HG02981 (cell line): Measurements from ENCODE around the gene MCRIP2.

Experiments
- ATAC-seq: cut with Tn5 transposase; IDR thresholded peaks from one replicate; pipeline ENCODE4 v1.9.1; 2021; ENCODE audit warnings: mild to moderate bottlenecking, moderate library complexity; ENCODE audit not compliant: unreplicated experiment

The MCRIP2 gene

GRCh38 chr16:631808-632358, 9.7 kb upstream of the MCRIP2 start:
- ATAC-seq = no peak

DNA sequence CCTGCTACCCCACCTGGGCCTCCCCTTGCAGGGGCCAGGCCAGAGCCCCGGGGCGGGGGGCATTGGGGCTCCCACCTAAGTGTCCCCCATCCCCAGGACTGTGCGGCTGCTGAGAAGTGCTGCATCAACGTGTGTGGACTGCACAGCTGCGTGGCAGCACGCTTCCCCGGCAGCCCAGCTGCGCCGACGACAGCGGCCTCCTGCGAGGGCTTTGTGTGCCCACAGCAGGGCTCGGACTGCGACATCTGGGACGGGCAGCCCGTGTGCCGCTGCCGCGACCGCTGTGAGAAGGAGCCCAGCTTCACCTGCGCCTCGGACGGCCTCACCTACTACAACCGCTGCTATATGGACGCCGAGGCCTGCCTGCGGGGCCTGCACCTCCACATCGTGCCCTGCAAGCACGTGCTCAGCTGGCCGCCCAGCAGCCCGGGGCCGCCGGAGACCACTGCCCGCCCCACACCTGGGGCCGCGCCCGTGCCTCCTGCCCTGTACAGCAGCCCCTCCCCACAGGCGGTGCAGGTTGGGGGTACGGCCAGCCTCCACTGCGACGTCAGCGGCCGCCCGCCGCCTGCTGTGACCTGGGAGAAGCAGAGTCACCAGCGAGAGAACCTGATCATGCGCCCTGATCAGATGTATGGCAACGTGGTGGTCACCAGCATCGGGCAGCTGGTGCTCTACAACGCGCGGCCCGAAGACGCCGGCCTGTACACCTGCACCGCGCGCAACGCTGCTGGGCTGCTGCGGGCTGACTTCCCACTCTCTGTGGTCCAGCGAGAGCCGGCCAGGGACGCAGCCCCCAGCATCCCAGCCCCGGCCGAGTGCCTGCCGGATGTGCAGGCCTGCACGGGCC, 8.9 kb upstream of the MCRIP2 start:
- no peak for ATAC-seq

GRCh38 chr16:633336-634050, 8.1 kb upstream of the MCRIP2 start:
- no peak for ATAC-seq

- ATAC-seq = no peak
Measured at GRCh38 chr16:634051-634670, 7.5 kb upstream of the MCRIP2 start.

GRCh38 chr16:634996-635395, 6.6 kb upstream of the MCRIP2 start:
- ATAC-seq = no peak

DNA sequence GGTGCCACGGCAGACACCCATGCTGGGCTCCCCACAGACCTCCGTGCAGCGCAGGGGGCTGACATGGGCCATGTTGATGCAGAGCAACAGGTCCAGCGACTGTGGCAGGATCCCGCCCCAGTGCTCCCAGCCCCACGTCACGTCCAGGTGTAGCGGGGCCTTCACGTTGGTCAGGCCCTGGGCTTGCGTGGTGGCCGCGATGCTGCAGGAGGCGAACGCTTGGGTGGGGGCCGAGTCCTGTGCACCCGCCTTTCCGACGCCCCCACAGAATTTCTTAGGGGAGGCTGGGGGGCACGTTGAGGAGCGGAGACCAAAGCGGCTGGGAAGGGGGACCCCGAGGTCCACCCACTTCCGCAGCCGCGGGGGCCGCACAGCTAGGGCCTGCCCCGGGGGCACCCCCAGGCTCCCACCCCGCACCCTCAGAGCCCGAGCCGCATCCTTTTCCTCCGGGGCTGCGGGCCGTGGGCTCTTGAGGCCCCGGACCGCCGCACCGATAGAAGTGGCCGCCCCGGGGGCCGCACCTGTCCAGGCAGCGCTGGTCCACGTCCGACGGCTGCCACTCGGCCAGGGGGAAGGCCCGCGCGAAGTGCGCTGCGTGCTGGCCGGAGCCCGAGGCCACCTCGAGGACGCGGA, 5.9 kb upstream of the MCRIP2 start:
- peak; percentile 0 for ATAC-seq

GRCh38 chr16:636206-637080, 5.2 kb upstream of the MCRIP2 start, which contains the start of gene METTL26:
Gene METTL26 (minus strand): TSS chr16:636305. CDS start chr16:636290, 15 bp downstream.
- ATAC-seq = peak; percentile 72

DNA sequence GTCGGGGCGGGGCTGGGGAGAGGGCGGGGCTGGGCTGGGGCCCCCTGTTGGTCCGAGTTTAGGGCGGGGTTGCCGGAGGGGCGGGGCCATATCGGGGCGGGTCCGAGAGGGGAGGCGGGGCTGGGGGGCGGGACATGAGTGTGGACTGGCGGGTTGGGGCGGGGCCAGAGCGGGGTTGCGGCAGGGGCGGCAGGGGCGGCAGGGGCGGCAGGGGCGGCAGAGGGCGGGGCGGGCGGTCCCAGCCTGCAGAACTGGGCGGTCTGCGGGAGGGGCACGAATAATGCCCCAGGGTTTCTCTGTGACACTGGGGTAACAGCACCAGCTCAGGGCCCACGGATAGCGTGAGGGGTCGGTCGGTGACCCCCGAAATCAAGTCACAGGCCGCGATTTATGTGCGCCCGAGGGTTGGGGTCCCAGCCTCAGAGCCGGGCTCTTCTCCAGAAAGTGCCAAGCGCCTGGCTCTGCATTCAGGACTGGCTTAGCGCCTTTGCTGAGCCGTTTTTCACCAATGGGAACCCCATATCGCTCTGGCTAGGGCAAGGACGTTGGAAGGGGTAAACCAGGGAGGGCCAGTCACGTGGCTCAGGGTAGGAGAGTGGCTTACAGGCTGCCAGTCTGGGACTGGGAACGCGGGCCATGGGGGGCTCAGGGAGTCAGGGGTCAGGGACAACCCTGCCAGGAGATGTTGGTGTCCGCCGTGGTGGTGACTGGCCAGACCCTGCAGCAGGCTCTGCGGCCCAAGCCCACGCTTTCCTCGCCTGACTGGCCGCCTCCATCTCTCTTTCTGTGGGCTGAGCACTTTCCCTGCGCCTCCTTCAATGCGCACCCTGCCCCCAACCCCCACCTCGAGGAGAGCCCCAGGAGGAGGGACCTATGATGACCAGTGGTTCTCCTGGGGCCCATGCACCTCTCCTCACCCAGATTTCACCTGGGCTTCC, 4.3 kb upstream of the MCRIP2 start:
- no peak for ATAC-seq

DNA sequence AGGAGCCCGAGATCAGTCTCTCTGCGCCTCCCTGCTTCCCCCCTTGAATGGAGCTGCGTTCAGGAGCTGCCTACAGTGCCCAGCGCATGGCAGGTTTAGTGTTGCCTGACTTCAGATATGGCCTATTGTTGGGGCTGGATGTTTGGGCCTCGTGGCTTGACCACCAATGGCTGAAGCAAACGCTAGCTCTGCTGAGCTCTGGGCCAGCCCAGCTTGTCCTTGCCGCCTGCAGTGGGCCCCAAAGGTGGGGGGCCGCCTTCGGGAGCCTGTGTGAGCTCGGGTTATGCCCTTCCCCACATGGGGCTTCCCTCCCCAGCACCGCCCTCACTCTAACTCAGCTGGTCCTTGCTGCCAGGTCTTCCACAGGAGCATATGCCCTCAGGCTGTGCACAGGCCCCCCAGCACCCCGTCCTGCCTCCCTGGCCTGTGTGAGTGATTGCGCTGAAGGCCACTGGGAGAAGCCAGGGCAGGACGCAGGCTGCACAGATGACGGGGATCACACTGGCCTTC, 3.5 kb upstream of the MCRIP2 start:
- no peak for ATAC-seq

DNA sequence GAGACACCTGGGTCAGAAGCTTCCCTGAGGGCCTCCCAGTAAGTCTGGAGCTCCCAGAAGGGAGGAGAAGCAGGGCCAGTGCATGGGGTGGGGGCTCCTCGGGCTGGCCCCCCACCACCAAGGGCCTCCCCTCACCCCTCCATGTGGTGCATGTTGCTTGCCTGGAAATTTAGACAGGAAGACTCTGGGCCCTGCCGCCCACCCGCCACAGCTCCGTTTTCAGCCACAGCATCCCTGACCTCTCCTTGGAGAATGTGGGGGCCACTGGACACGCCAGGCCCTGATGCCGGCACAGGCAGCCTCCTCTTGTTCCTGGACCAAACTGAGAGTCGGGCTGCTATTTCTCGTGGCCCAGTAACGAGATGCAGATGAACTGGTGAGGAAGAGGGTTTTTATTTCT, 2.8 kb upstream of the MCRIP2 start:
- no peak for ATAC-seq

GRCh38 chr16:640614-641013, 1.0 kb upstream of the MCRIP2 start:
- no peak for ATAC-seq

DNA sequence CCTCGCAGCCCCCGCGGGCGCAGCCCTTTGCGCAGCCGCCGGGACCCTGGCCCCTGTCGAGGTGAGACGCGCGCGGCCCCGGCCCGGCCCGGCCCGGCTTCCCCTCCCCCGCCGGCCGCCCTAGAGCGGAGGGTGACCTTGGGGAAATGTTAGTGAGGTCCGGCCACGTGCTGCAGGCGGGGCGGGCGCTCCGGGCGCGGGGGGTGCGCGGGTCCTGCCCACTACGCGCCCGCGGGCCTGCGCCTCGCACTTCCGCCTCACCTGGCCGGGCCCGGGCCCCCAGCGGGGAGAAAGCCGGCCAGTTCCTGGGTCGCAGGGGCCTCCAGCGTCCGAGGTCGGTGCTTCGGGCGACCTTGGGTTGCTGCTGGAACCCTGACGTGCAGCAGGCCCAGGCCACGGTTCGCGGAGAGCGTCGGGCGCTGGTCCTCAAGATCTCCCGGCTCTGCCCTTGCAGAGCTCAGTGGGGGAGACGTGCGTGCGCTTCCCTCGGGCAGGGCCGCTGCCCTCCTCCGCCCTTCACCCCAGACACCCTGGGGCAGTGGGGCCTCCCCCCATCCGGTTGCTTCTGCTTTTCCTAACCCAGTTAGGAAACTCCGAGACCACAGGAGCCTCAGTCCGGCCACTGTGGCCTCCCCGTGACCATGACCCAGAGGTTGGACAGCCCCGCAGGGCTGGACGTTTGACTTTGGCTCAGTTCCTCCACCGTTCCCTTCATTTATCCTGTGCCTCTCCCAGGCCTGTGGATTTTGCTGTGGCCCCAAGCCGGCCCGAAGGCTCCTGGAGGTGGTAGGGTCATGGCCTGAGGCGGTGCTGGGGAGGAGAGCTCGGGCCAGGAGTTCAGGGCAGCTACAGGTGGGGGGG, 791 bp downstream of the MCRIP2 start:
- no peak for ATAC-seq

DNA sequence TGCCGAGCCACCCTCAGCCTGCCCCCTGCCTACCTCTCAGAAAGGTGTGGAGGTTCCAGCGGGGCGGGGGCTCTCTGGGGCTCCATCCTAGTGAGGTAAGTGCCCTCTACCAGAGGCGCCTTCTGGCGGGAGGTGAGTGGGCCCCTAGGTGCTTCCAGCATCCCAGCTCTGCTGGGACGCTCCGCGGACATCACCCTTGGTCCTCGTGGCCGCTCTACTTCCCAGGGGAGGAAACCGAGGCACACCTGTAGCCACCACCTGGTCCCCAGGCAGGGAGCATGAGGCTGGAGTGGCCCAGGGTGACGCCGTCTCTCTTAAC, 1.4 kb downstream of the MCRIP2 start:
- ATAC-seq = no peak

GRCh38 chr16:644556-644955, 2.9 kb downstream of the MCRIP2 start:
- ATAC-seq = no peak

DNA sequence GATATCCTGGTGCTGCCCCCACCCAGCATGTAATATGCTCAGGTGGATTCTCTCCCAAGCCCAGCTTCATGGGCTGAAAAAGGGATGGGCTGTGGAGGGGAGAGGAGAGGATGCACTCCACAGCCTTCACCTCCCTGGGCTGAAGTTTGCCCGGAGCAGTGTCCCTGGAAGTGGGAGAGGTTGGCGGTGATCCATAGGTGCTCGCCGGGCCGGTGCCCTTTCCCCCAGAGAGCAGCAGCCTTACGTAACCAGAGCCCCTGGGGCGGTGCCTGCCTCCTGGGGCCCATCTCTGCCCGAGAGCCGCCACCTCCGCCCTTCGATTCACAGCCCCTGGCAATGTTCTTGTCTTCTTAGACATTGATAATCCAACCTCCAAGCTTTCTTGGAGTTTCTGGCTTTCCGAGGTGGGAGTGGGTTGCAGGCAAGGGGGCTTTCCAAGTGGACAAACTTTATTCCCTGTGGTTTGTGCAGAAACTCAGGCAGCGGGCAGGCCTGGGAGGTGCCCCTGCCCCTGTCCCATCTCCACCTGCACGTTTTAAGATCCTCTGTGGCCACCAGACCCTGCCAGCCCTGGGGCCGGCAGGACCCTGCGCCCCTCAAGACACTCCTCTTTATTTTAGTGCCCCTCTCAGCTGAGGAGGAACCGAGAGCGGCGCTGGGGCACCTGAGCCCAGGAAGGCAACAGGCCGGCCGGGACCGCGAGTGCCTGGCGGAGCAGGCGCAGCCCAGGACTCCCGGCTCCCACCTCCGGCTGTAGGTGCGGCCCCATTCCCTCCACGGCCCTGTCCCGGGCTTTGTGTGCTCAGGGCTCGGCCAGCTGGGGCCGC, 4.4 kb downstream of the MCRIP2 start:
- no peak for ATAC-seq

DNA sequence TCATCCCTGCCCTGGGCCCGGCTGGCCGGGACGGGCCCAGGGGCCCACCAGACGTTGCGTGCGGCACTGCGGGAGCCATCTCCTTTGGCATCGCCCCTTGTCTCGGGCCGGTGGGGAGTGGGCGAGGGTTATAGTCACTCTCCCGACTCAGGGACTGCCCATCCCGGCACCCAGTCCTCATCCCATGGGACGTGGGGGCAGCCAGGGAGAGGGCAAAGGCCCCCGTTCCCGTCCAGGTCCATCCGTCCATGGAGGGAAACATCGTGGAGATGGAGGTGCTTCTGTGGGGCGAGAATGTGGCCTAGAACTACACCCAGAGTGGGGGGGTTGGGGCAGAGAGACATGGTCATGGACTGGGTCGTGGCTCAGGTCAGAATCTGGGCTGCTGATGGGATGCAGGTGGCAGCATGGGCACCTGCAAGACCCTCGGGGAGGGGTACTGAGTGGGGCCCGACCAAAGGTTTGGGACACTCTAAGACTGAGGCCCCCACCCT, 5.1 kb downstream of the MCRIP2 start:
- ATAC-seq = no peak
